WTC11 (cell line): ENCODE measurements around the gene GMPR. TPM values are rescaled to one million over a fixed set of nuclear protein-coding genes. Genes with fewer than 3 reads are reported as not detected.

ENCODE experiments used
- ATAC-seq: fragments of 200-7000 bp; cut with Tn5 transposase; 2 replicates; pipeline ENCODE4 v1.10.0; 2021; ENCODE audit warnings: mild to moderate bottlenecking, moderate library complexity
- CTCF ChIA-PET: fragments of 300-600 bp; sonication (Branson Sonifier 250); formaldehyde crosslinking; loops from one replicate; lab custom pipeline; 2021; ENCODE audit warnings: antibody characterized with exemption; lab: Charles Lee
- POLR2A ChIA-PET: fragments of 350-600 bp; sonication (Branson Sonifier 250); formaldehyde crosslinking; loops from one replicate; lab custom pipeline; 2021; ENCODE audit warnings: antibody characterized with exemption; lab: Charles Lee
- DNase-seq: peaks from one replicate; pipeline ENCODE4 v3.0.0; 2021; ENCODE audit warnings: low spot score
- H3K27ac Mint-ChIP-seq: 2 replicates; pipeline ENCODE4 v1.8.0; 2021; ENCODE audit warnings: mixed read lengths
- H3K27me3 Mint-ChIP-seq: 2 replicates; pipeline ENCODE4 v1.8.0; 2021; ENCODE audit warnings: low read depth, mild to moderate bottlenecking, moderate library complexity, mixed read lengths
- H3K36me3 Mint-ChIP-seq: 2 replicates; pipeline ENCODE4 v1.8.0; 2021; ENCODE audit warnings: mixed read lengths
- H3K4me1 Mint-ChIP-seq: 2 replicates; pipeline ENCODE4 v1.8.0; 2022; ENCODE audit warnings: mixed read lengths
- H3K4me3 Mint-ChIP-seq: 2 replicates; pipeline ENCODE4 v1.8.0; 2021; ENCODE audit warnings: mild to moderate bottlenecking, moderate library complexity, mixed read lengths
- H3K9me3 Mint-ChIP-seq: 2 replicates; pipeline ENCODE4 v1.8.0; 2021; ENCODE audit warnings: mixed read lengths
- AFF4 ChIP-seq: sonication (generic); formaldehyde crosslinking; IDR thresholded peaks from 2 replicates; pipeline ENCODE4 v1.8.1; 2023; ENCODE audit warnings: mild to moderate bottlenecking, missing genetic modification reagents, borderline replicate concordance
- ESRRA ChIP-seq: sonication (generic); formaldehyde crosslinking; IDR thresholded peaks from 2 replicates; pipeline ENCODE4 v1.8.1; 2022; ENCODE audit warnings: mild to moderate bottlenecking, missing genetic modification reagents, borderline replicate concordance
- MAX ChIP-seq: sonication (generic); formaldehyde crosslinking; IDR thresholded peaks from 2 replicates; pipeline ENCODE4 v1.8.0; 2022; ENCODE audit warnings: mild to moderate bottlenecking, missing genetic modification reagents
- NFYB ChIP-seq: sonication (generic); formaldehyde crosslinking; conservative IDR thresholded peaks from 2 replicates; pipeline ENCODE4 v1.8.0; 2022; ENCODE audit warnings: low read depth, missing genetic modification reagents
- NR2C2 ChIP-seq: sonication (generic); formaldehyde crosslinking; IDR thresholded peaks from 2 replicates; pipeline ENCODE4 v1.8.0; 2022; ENCODE audit warnings: mild to moderate bottlenecking, missing genetic modification reagents
- PRDM15 ChIP-seq: sonication (generic); formaldehyde crosslinking; IDR thresholded peaks from 2 replicates; pipeline ENCODE4 v1.8.0; 2022; ENCODE audit warnings: missing genetic modification reagents
- ZNF317 ChIP-seq: sonication (generic); formaldehyde crosslinking; IDR thresholded peaks from 2 replicates; pipeline ENCODE4 v1.8.1; 2023; ENCODE audit warnings: low read depth, mild to moderate bottlenecking, moderate library complexity, missing genetic modification reagents, borderline replicate concordance
- ZNF425 ChIP-seq: fragments of 250-450 bp; sonication (Bioruptor Pico); conservative IDR thresholded peaks from 2 replicates; pipeline ENCODE4 v1.9.0; 2021; ENCODE audit warnings: mild to moderate bottlenecking
- ZNF532 ChIP-seq: fragments of 250-450 bp; sonication (Bioruptor Pico); IDR thresholded peaks from 2 replicates; pipeline ENCODE4 v1.9.0; 2021; ENCODE audit warnings: mild to moderate bottlenecking, borderline replicate concordance
- total RNA-seq: library from RNA; stranded (reverse); gene quantifications from 3 replicates; pipeline ENCODE4 v1.2.3, GENCODE V29; 2021

The GMPR gene
- total RNA-seq, 1 experiment from 2014 or later = 2.4 TPM

GRCh38 chr6:16236009-16236501 lies 2.3 kb upstream of the GMPR start (continued):
- TF ChIP-seq ZNF532 (CRISPR knock-in tag) = no peak
- no peak for TF ChIP-seq ZNF425
- TF ChIP-seq NFYB = no peak
- TF ChIP-seq PRDM15 = no peak
- TF ChIP-seq AFF4 (CRISPR knock-in tag) = no peak
- no peak for TF ChIP-seq NR2C2 (CRISPR knock-in tag)

GRCh38 chr6:16236631-16237199 lies 1.7 kb upstream of the GMPR start:
- Mint-ChIP-seq H3K36me3 (no peaks in the 10 kb centered on the region), H3K9me3 (no peaks in the 10 kb centered on the region), H3K4me3 (no peak overlapping the region), H3K4me1 (peaks cover 9% of the 10 kb centered on the region; the same call in 1 of the 2 replicates), H3K27me3 (peaks cover 53% of the 10 kb centered on the region), H3K27ac (no peak overlapping the region)
- no peak for TF ChIP-seq ESRRA (CRISPR knock-in tag)
- TF ChIP-seq ZNF425 = no peak
- TF ChIP-seq ZNF317 (CRISPR knock-in tag) = no peak
- TF ChIP-seq MAX (CRISPR knock-in tag) = no peak
- DNase-seq (no peak), ATAC-seq (no peak)
- POLR2A ChIA-PET = no interaction called here
- CTCF ChIA-PET = interaction anchor here (0.9 to 6.1 kb wide), 3 partner anchors 40 to 95 kb away, joined by 3 to 27 read pairs (median 5); no protein-coding TSS in a partner anchor
